ENCODE data around the gene ADD1.

Gene ADD1

GRCh38 chr4:2964706-2965258, 121.1 kb downstream of the ADD1 start:
- DNase-seq (ENCODE audit: low read depth): no peak
- TF ChIP-seq, protein P1, sequence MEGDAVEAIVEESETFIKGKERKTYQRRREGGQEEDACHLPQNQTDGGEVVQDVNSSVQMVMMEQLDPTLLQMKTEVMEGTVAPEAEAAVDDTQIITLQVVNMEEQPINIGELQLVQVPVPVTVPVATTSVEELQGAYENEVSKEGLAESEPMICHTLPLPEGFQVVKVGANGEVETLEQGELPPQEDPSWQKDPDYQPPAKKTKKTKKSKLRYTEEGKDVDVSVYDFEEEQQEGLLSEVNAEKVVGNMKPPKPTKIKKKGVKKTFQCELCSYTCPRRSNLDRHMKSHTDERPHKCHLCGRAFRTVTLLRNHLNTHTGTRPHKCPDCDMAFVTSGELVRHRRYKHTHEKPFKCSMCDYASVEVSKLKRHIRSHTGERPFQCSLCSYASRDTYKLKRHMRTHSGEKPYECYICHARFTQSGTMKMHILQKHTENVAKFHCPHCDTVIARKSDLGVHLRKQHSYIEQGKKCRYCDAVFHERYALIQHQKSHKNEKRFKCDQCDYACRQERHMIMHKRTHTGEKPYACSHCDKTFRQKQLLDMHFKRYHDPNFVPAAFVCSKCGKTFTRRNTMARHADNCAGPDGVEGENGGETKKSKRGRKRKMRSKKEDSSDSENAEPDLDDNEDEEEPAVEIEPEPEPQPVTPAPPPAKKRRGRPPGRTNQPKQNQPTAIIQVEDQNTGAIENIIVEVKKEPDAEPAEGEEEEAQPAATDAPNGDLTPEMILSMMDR (IDR thresholded peaks at IDR 0.05; ENCODE audit: low read length, missing control alignments): no peak
- H3K4me3 ChIP-seq (replicated peaks; ENCODE audit: low read depth, low read length): peak overlapping the region; percentile 88

DNA sequence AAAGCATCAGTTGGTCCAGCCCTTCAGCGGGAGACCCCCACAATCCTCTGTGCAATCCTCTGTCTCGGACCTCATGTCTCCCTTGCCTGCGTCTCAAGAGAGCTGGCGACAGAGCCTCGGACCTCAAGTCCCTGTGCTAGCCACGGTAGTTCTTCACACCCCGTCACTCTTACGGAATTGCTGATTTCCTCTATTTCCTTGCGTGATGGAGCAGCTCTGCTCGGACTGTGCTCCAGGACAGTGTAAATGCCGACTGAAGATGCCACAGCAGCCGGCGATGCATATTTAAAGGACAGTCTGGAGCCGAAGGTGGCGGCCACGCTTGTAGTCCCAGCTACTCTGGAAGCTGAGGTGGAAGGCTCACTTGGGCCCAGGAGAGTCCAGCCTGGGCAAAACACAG, 121.6 kb downstream of the ADD1 start:
- no peak overlapping the region for H3K4me3 ChIP-seq (replicated peaks; ENCODE audit: low read depth, low read length)
- DNase-seq (ENCODE audit: low read depth): no peak
- TF ChIP-seq, protein P1 (IDR thresholded peaks at IDR 0.05; ENCODE audit: low read length, missing control alignments): no peak

DNA sequence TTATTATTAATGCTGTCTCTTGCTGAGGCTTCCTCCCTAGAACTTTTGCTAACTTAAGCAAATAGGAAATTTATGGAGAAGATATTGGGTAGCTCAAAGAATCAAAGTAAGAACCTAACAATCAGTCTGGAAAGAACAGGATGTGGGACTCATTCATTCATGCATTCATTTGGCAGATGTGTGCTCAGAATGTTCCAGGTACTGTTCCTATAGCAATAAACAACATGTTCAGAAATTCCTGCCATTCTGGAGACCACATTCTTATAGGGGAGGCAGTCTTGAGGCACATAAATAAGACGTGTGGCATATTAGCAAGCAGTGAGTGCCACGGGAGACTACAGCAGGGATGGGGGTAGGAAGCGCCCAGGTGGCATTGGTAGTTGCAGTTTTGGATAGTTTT, 124.7 kb downstream of the ADD1 start:
- H3K4me3 ChIP-seq (replicated peaks; ENCODE audit: low read depth, low read length): no peak overlapping the region
- TF ChIP-seq, protein P1 (IDR thresholded peaks at IDR 0.05; ENCODE audit: low read length, missing control alignments): no peak
- DNase-seq (ENCODE audit: low read depth): peak; percentile 55

GRCh38 chr4:2971275-2971674, 127.6 kb downstream of the ADD1 start:
- TF ChIP-seq, protein P1 (IDR thresholded peaks at IDR 0.05; ENCODE audit: low read length, missing control alignments): no peak
- DNase-seq (ENCODE audit: low read depth): no peak
- H3K4me3 ChIP-seq (replicated peaks; ENCODE audit: low read depth, low read length): no peak overlapping the region

- no peak overlapping the region for H3K4me3 ChIP-seq (replicated peaks; ENCODE audit: low read depth, low read length)
- TF ChIP-seq, protein P1 (IDR thresholded peaks at IDR 0.05; ENCODE audit: low read length, missing control alignments): no peak
- DNase-seq (ENCODE audit: low read depth): peak; percentile 33
Measured at GRCh38 chr4:2977211-2978088, 133.8 kb downstream of the ADD1 start.

All from fibroblast of pulmonary artery (primary cell).